GM15510 (cell line): ENCODE data around the gene SPINK8.
"Not testable (repeated sequence)": the region's sequence is repeated elsewhere in the genome, so short reads cannot be mapped to it uniquely, and the experiment has no call there.

Experiments used
- POLR2A ChIP-seq: IDR thresholded peaks from 3 replicates; pipeline ENCODE4 v1.6.1; 2011; ENCODE audit warnings: borderline replicate concordance; ENCODE audit not compliant: insufficient read length; ENCODE audit errors: extremely low read depth

SPINK8 gene

GRCh38 chr3:48333346-48334245 lies at the start of gene SPINK8:
TSS of gene SPINK8 (minus strand) at chr3:48333661. CDS start at chr3:48328341, 5,320 bp downstream.
- TF ChIP-seq POLR2A = not testable (repeated sequence)

- no peak for TF ChIP-seq POLR2A
These were observed 39.5 kb upstream of the SPINK8 start for GRCh38 chr3:48372862-48373435.

- TF ChIP-seq POLR2A = no peak
These were observed 38.9 kb upstream of the SPINK8 start for GRCh38 chr3:48372377-48372770.

GRCh38 chr3:48371651-48372376 lies 38.4 kb upstream of the SPINK8 start, which contains the start of gene FBXW12:
TSS of gene FBXW12 (plus strand) at chr3:48372219. CDS start at chr3:48372768, 549 bp downstream.
- TF ChIP-seq POLR2A = no peak

- no peak for TF ChIP-seq POLR2A
These were observed 36.9 kb upstream of the SPINK8 start for GRCh38 chr3:48370333-48370713.

GRCh38 chr3:48369693-48370332 lies 36.4 kb upstream of the SPINK8 start:
- TF ChIP-seq POLR2A = no peak

GRCh38 chr3:48367201-48367600 lies 33.7 kb upstream of the SPINK8 start:
- no peak for TF ChIP-seq POLR2A

- TF ChIP-seq POLR2A = no peak
These were observed 31.4 kb upstream of the SPINK8 start for GRCh38 chr3:48364840-48365239.

GRCh38 chr3:48361928-48362327 lies 28.5 kb upstream of the SPINK8 start:
- no peak for TF ChIP-seq POLR2A

- TF ChIP-seq POLR2A = no peak
These were observed 23.0 kb upstream of the SPINK8 start for GRCh38 chr3:48356419-48356818.

GRCh38 chr3:48353987-48354386 lies 20.5 kb upstream of the SPINK8 start:
- no peak for TF ChIP-seq POLR2A

GRCh38 chr3:48352546-48352945 lies 19.1 kb upstream of the SPINK8 start:
- no peak for TF ChIP-seq POLR2A

GRCh38 chr3:48347500-48347899 lies 14.0 kb upstream of the SPINK8 start:
- TF ChIP-seq POLR2A = no peak

GRCh38 chr3:48345946-48346572 lies 12.6 kb upstream of the SPINK8 start:
- TF ChIP-seq POLR2A = no peak
